CD4-positive, alpha-beta T cell (primary cell): Measurements from ENCODE around the gene PBX1. TPM values are rescaled to one million over a fixed set of nuclear protein-coding genes. Genes with fewer than 3 reads are reported as not detected.

Experiments used
- ATAC-seq: fragments of 200-7000 bp; cut with Tn5 transposase; one replicate; pipeline ENCODE4 v1.10.0; 2022; ENCODE audit warnings: mild to moderate bottlenecking; ENCODE audit not compliant: poor library complexity
- CTCF ChIA-PET: fragments of 350-600 bp; sonication (Branson Sonifier 250); formaldehyde crosslinking; loops from one replicate; lab custom pipeline; 2021; ENCODE audit warnings: antibody characterized with exemption, inconsistent platforms; lab: Charles Lee
- POLR2A ChIA-PET: fragments of 350-600 bp; sonication (Branson Sonifier 250); formaldehyde crosslinking; loops from one replicate; lab custom pipeline; 2021; ENCODE audit warnings: antibody characterized with exemption, inconsistent platforms; lab: Charles Lee
- DNase-seq, 14 experiments: peaks; one replicate each; pipeline ENCODE4 v3.0.0-alpha.2; 2013 to 2020; ENCODE audit warnings: mixed read lengths in 2 of 14
- H3K27ac ChIP-seq, 2 donors: one replicate each; pipeline versions ENCODE4 v1.5.1 to v1.7.0; 2013; ENCODE audit warnings: low read length in 2 of 2, low read depth in 1 of 2, mild to moderate bottlenecking in 1 of 2
- H3K27me3 ChIP-seq, 2 experiments: 1 replicate in 1 of 2; 2 replicates in 1 of 2; pipeline versions ENCODE4 v1.6.1 to v1.7.0; 2013; ENCODE audit warnings: low read length in 2 of 2, control low read depth in 1 of 2, mild to moderate bottlenecking in 1 of 2, moderate library complexity in 1 of 2; ENCODE audit not compliant: insufficient read depth in 2 of 2, control insufficient read depth in 1 of 2
- H3K36me3 ChIP-seq: one replicate; pipeline ENCODE4 v1.6.1; 2013; ENCODE audit warnings: low read length, control low read depth; ENCODE audit not compliant: insufficient read depth
- H3K4me1 ChIP-seq: one replicate; pipeline ENCODE4 v1.6.1; 2013; ENCODE audit warnings: low read length, control low read depth; ENCODE audit not compliant: insufficient read depth
- H3K4me3 ChIP-seq: one replicate; pipeline ENCODE4 v1.5.1; 2013; ENCODE audit warnings: mild to moderate bottlenecking, low read length, moderate library complexity
- H3K9me3 ChIP-seq, 2 experiments: 1 replicate in 1 of 2; 2 replicates in 1 of 2; pipeline versions ENCODE4 v1.6.1 to v1.7.0; 2013; ENCODE audit warnings: low read length in 2 of 2, mild to moderate bottlenecking in 2 of 2, control low read depth in 1 of 2, moderate library complexity in 1 of 2; ENCODE audit not compliant: control insufficient read depth in 1 of 2, insufficient read depth in 1 of 2
- H3K27ac Mint-ChIP-seq: one replicate; pipeline ENCODE4 v1.8.0; 2020; ENCODE audit warnings: mixed read lengths
- H3K27me3 Mint-ChIP-seq: one replicate; pipeline ENCODE4 v1.8.0; 2021; ENCODE audit warnings: mixed read lengths
- H3K36me3 Mint-ChIP-seq: one replicate; pipeline ENCODE4 v1.8.0; 2021; ENCODE audit warnings: low read depth, mixed read lengths
- H3K4me1 Mint-ChIP-seq: one replicate; pipeline ENCODE4 v1.8.0; 2021; ENCODE audit warnings: low read depth, mixed read lengths
- H3K4me3 Mint-ChIP-seq: one replicate; pipeline ENCODE4 v1.8.0; 2020; ENCODE audit warnings: mild to moderate bottlenecking, mixed read lengths
- H3K9me3 Mint-ChIP-seq: one replicate; pipeline ENCODE4 v1.8.0; 2020; ENCODE audit warnings: mixed read lengths
- intact Hi-C, 2 experiments: fragments of 100-400 bp; cut with DNase I in 1 of 2; cut with micrococcal nuclease in 1 of 2; formaldehyde crosslinking; loops; one replicate each; pipeline versions ENCODE4 v1.15.1 to v1.9.0; 2023 to 2025; cut with DNase I, micrococcal nuclease
- total RNA-seq, 174 experiments: library from RNA in 2 of 174; stranded (reverse) in 2 of 174; gene quantifications; one replicate each; pipeline ENCODE4 v1.2.3 and lab custom pipeline; 2021 to 2026
- TF ChIP-seq, protein P1 (sequence below): fragments of 200-600 bp; IDR thresholded peaks from one replicate; pipeline ENCODE4 v1.8.0; 2022; ENCODE audit warnings: antibody characterized with exemption, mild to moderate bottlenecking

PBX1 gene
- total RNA-seq, 2 experiments from 2014 or later = 0.64 to 0.96 TPM

DNA sequence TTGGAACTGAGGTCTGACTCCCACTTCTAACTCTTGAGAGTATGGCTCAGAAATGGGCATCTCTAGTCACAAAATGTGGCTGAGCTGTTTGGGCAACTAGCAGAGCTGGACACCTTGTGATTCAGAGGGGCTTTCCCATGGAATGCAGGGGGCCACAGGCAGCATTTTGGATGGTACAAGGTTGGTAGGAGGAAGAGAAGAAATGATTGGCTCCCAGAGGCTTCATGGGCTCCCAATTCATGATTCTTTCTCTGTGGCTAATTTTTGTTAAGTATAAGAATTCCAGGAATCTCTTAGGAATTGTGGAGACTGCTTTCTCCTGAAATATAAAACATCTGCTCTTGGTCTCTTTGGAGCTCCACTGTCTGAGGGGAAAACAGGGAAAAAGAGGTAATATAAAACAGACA, 49.7 kb downstream of the PBX1 start:
- no peaks in the 10 kb centered on the region for H3K36me3 ChIP-seq
- H3K9me3 Mint-ChIP-seq = no peaks in the 10 kb centered on the region
- DNase-seq (no peak), ATAC-seq (no peak)
- H3K9me3 ChIP-seq = no peaks in the 10 kb centered on the region
- ChIA-PET POLR2A (no interaction called here), CTCF (no interaction called here)
- no peak overlapping the region for H3K27ac ChIP-seq
- no peaks in the 10 kb centered on the region for H3K27me3 ChIP-seq
- H3K4me3 Mint-ChIP-seq = no peak overlapping the region
- TF ChIP-seq, protein P1, sequence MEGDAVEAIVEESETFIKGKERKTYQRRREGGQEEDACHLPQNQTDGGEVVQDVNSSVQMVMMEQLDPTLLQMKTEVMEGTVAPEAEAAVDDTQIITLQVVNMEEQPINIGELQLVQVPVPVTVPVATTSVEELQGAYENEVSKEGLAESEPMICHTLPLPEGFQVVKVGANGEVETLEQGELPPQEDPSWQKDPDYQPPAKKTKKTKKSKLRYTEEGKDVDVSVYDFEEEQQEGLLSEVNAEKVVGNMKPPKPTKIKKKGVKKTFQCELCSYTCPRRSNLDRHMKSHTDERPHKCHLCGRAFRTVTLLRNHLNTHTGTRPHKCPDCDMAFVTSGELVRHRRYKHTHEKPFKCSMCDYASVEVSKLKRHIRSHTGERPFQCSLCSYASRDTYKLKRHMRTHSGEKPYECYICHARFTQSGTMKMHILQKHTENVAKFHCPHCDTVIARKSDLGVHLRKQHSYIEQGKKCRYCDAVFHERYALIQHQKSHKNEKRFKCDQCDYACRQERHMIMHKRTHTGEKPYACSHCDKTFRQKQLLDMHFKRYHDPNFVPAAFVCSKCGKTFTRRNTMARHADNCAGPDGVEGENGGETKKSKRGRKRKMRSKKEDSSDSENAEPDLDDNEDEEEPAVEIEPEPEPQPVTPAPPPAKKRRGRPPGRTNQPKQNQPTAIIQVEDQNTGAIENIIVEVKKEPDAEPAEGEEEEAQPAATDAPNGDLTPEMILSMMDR = no peak
- H3K4me3 ChIP-seq = no peak overlapping the region
- no peaks in the 10 kb centered on the region for H3K4me1 ChIP-seq
- intact Hi-C loops = no loop called here
- H3K27me3 Mint-ChIP-seq = no peaks in the 10 kb centered on the region
- H3K27ac Mint-ChIP-seq = no peak overlapping the region
- no peaks in the 10 kb centered on the region for H3K36me3 Mint-ChIP-seq
- H3K4me1 Mint-ChIP-seq = no peaks in the 10 kb centered on the region

DNA sequence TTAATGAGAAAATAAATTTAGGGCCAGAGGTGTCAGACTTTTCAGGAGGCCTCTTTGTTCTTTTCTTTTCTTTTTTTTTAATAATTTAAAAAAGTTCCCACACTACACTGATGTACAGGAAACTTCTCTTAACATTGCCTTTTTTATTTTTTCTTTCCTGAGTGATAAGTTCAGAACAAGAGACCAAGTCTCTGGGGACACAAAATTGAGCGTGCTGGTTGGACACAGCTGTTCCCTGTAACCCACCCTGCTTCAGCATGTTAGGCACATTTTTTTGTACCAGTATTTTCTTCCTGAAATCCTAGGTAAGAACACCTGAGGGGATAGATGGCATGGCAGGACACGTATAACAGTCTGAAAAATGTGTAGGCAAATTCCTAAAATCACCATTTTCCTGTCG, 50.1 kb downstream of the PBX1 start:
- H3K27ac ChIP-seq = no peak overlapping the region
- no peak for DNase-seq
- H3K27me3 ChIP-seq = no peaks in the 10 kb centered on the region
- no peaks in the 10 kb centered on the region for H3K4me1 Mint-ChIP-seq
- H3K4me3 Mint-ChIP-seq = no peak overlapping the region
- H3K36me3 ChIP-seq = no peaks in the 10 kb centered on the region
- H3K4me3 ChIP-seq = no peak overlapping the region
- TF ChIP-seq, protein P1 = no peak
- ATAC-seq = no peak
- H3K9me3 Mint-ChIP-seq = no peaks in the 10 kb centered on the region
- no peaks in the 10 kb centered on the region for H3K36me3 Mint-ChIP-seq
- intact Hi-C loops = no loop called here
- ChIA-PET POLR2A (no interaction called here), CTCF (no interaction called here)
- no peaks in the 10 kb centered on the region for H3K4me1 ChIP-seq
- no peaks in the 10 kb centered on the region for H3K27me3 Mint-ChIP-seq
- H3K27ac Mint-ChIP-seq = no peak overlapping the region
- H3K9me3 ChIP-seq = no peaks in the 10 kb centered on the region

DNA sequence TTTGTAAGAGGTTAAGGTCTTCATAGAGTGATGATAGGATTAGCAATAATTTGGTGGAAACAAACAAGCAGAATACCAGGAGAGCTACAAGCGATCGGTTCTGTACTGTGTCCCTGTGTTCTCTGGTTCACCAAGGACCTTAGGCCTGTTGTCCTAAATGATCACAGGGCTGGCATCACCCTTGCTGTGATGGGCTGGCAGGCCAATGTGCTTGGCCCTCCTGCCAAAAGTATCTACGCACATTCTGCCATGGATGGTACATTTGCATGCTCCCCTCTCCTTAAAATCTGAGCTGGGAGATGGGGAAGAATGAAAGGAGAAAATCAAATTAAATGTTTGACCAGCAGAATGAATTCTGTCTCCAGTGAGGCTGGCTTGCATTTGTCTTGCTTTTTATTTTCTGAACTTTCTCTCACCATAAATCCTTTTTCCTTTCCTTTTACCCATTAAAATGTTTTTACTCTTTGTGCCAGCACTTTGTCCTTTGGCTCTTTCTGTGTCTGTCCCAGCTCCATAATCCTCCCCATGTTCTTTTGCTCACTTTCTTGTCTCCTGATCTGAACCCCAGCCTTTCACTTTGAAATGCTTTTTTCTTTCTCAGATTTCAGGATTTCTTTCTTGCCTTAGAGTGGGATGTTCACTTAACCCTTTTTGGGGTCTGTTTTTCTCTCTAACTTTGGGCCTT, 51.7 kb downstream of the PBX1 start:
- DNase-seq = no peak
- no peaks in the 10 kb centered on the region for H3K36me3 Mint-ChIP-seq
- TF ChIP-seq, protein P1 = no peak
- Histone ChIP-seq H3K9me3 (no peaks in the 10 kb centered on the region), H3K36me3 (no peaks in the 10 kb centered on the region), H3K4me1 (no peaks in the 10 kb centered on the region), H3K27me3 (no peaks in the 10 kb centered on the region), H3K27ac (no peak overlapping the region), H3K4me3 (no peak overlapping the region)
- no peaks in the 10 kb centered on the region for H3K9me3 Mint-ChIP-seq
- CTCF ChIA-PET = no interaction called here
- H3K27ac Mint-ChIP-seq = no peak overlapping the region
- no peak for ATAC-seq
- H3K27me3 Mint-ChIP-seq = no peaks in the 10 kb centered on the region
- intact Hi-C loops = no loop called here
- H3K4me1 Mint-ChIP-seq = no peaks in the 10 kb centered on the region
- H3K4me3 Mint-ChIP-seq = no peak overlapping the region
- POLR2A ChIA-PET = no interaction called here
